Anterior cingulate cortex (tissue), 58 donors: ENCODE results near the gene MAPRE2.
A peak's percentile ranks its signal among the peaks of the same experiment; 100 is the strongest.

Source experiments
- DNase-seq, 58 donors: peaks; one replicate each; lab custom pipeline; 2025; lab: John Stamatoyannopoulos, UW

Gene MAPRE2

DNA sequence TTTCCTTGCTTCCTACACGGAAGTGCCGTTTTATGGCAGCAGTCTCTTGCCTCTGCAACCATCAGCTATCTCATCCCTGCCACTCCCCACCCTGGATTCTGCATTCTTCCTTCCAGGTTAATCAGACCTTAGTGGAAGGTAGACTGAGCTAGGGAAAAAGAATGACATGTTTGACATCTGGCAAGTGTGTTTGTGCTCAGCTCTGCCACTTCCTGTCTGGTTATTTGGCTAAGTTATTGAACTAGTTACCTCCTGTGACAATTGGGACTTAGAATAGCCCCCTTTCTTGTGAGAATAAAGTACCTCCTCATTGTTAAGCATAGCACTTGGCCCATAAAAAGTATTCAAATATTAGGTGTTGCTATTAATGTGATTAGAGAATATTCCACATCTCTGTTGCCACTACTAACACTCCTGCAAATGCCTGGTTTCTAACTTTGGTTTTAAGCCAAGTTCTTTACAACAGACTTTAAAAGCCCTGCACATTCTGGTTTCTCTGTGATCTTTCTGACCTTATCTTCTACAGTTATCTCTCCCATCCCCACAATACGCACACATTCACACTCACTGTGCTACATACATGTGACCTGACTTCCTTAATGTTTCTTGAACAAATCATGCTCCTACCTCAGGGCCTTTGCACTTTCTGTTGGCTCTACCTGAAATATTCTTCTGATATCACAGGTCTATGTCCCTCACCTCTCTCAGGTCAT, 10.8 kb upstream of the MAPRE2 start:
- DNase-seq, result no peak

DNA sequence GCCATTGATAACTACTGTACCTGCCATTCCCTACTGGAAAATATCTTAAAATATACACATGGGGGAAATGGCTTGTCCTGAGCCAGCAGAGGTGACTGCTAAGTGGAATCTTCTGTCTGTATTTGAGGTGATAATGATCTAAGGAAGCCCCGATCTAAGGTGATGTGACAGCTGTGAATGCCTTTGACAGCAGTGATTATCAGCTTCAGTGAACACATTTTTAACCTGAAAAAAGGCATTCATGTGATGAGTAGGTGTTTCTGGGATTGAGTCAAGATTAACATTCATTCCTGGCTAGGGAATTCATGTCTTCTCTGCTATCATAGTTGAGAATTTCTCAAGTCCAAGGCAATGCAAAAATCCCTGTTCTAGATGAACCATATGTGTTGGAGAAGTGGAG, 9.1 kb upstream of the MAPRE2 start:
- no peak for DNase-seq

DNA sequence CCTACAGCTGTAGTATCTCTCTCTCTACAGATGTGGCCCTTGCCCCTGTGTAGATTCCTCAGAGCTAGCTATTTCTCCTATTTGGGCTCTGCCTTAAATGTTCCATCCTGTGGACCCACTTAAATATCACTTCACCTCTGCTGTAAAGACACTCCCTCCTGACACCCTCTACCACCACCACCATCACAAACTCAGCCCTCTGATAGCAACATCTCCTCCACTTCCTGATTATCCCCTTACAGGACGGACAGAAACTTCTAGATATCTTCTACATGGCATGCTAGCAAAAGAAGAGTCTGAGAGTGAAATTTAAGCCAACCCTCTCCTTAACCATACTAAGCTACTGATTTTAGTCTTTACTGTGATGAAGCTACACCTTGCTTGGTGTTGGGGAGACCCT, 3.2 kb upstream of the MAPRE2 start:
- no peak for DNase-seq

DNA sequence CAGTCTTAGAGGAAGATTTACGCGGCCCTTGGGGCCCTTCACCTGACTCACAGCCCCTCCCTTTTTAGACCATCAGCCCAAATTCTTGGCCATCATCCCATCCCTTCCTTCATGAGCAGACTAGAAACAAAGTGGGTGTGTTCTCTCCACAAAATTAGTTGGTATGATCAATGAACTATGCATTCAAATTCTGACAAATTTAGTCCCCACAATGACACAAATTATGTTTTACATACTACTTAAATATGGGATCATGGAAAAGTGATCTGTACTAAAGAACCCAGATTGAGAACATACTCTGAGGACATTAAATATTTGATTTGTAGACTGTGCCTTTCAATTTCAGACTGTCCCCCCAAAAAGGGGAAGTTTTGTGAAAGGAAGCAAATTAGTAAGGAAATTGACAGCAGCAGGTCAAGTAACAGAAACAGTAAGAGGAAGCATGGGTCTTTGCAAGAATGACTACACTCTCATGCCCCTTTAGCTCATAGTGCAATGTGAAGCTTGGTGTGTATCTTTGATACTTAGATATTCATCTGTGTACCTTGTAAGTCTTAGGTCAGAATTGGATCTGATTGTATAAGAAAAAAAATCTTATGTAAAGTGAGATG, 2.2 kb upstream of the MAPRE2 start:
- DNase-seq, result no peak

DNA sequence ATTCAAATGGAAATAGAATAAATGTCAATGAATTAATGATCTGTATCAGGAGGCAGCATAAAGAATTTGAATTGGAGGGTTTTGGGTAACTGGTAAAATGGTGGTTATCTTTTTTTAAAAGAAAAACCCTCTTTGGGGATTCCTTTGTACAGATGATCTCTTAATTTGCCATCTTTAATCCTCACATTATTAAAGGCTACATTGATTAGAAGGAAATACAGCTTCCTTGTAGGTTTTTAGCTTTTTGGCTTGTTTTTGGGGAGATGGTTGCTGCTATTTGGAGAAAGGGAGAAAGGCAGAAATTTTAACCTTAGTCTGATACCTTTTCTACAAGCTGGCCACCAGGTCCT, 600 bp upstream of the MAPRE2 start:
- no peak for DNase-seq

DNA sequence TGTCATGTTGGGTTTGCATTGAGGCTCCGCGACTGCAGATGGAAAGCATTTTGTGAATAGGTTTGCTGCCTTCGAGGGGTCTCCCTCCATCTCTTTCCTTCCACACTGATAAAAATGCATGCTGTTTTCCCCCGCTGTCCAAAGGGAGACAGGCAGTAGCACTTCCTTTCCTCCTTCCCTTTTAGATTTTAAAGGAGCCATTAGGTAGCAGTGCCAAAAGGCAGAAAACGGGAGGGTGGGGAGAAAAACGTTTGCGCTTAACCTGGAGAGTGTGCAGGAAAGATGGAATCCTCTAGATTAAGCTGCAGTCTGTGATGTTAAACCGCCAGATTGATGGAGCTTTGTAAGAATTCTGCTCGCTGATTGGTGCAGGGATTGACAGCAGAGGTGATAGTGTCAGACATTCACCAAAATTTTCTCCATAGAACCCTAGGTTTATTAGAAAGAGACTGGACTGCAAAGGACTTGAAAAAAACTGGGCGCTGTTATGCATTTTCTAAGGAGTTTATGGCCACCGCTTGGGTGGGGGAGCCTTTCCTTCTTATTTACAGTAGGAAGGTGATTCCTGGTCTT, 688 bp downstream of the MAPRE2 start:
- peak in 6 of 58 donors; percentile 7 to 66 (median 36) for DNase-seq

DNA sequence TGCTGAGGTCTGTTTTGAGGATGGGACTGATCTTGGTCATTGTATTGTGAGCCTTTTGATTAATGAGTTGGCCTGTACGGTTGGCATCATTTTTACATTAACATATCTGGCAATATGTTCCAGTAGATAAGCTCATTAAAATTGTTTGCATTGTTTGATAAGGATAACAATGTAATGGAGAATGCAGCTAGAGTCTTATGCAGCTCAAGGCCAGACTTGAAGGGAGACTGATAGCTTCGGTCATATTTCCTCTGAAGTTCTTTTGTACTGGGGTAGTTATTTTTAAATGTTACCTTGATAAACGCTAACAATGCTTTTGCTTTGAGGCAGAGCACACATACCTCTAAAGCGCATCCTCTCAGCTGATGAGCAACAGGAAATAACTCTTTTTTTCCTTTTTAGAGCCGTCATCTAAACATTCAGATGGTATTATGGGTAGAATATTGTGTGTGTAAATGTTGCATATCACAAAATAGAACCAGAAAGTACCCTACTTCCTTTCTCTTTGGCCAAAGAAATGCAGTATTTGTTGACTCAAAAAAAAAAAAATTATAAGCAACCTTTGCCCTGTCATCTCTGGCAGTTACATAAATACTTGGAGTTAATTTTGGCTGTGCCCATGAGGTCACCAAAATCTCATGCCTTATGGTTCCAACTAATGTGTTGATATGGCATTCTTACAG, 1.3 kb downstream of the MAPRE2 start:
- no peak for DNase-seq

DNA sequence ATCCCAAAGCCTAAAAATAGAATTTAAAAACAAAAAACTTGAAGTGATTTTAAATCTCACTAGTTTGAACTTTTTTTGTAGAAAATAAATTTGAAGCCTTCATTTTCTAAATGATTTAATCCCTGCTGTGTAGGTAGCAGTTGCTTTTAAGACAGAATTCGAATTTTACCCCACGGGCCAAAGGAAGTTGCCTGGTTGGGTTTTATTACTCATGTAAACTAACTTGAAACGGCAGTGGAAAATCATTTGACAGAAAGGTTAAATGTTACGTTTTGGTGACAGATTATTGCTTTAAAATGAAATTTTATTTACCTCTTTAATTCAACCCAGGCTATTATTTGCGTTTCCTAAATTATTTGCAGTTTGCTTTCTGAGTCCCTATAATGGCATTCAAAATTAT, 2.0 kb downstream of the MAPRE2 start:
- DNase-seq, result no peak

DNA sequence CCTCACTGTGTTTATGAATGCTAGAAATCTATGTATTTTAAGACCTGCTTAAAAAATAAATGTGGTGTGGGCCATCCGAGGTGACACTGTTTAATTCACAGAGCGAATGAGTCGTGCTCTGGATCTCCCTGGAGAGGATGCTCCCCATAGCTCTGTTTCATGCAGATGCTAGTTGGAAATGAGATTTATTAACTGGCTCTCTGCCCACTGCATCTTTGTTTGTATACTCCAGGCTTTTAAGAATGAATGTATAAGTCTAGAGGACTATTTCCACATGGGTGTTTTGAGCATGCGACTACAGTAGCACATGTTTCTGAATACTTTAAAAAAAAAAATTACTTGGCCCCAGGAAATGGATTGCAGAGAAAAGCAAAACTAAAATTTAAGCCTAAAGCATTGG, 3.9 kb downstream of the MAPRE2 start:
- no peak for DNase-seq

DNA sequence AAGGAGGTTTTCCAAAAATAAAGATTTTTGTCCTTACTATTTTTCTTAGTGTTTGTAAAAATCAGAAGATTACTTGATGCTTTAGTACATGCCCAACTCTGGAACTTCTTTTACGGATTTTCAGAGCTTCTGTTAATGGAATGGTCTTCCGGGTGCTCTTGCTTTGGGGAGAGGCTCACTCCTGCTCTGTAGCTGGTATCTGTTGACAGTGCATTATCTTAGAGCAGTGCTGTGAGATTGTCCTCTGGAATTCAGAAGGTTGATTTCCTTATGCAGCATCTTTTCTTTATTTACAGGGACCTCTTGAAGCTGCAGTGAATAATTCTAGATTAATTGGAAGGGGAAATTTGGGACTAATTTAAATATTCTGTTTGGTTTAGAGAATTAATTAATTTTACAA, 4.6 kb downstream of the MAPRE2 start:
- no peak for DNase-seq

DNA sequence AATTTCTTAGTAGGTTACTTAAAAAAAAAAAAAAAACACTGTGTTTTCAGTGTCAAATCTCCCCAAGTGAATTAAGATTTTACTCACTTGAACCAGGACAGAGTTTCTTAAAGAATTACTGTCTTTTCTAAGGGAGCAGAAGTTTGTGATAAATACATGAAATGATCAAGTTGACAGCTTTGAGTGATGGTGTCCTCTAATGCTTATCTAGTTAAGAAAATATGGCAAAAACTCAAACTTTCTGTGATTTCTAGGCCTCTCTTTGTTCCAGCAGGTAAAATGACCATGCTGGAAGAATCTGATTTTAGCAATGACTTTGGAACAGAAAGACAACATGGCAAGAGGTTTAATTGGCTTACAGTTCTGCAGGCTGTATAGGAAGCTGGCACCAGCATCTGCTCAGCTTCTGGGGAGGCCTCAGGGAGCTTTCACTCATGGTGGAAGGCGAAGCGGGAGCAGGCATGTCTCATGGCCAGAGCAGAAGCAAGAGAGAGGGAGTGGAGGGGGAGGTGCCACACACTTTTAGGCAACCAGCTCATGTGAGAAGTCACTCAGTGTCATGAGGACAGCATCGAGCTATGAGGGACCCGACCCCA, 6.6 kb downstream of the MAPRE2 start:
- DNase-seq, result no peak

DNA sequence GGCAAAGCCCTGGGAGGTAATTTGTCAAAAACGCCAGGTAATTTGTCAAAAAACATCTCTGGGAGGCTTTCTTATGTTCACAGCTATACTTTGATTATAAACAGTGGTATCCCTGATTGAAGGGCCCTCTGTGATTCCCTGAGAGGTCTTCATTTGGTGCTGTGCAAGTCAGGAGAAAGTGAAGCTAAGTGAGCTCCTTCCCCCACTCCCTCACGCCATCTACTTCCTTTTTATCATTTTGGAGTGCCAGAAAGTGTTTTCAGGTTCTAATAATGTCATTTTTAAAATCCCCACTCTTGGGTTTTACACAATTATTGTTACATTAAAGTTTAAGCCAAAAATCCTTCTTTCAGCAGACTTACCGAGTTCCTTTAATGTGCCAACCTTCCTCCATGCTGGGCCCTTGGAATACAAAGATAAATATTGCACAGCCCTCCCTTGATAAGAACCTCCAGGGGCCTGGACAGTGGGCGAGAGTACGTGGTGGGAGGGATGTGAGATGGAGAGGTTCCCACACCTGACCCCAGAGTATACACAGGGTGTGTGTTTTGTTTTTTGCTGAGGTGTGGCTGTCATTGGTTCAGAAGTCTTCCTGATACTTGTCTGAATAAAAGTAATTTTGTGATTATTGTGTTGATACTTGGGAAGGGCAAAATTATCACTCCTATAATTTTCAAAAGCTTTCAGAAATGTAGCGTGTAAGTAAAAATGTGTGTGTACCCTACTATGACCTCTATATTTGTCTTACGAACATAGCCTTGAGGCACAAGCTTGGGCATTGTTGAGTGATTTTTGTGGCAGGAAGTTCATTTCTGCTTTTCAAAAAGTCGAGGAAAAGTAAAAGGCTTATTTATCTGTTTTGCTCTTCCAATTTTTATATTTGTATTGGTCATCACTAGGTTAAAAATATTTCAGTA, 8.2 kb downstream of the MAPRE2 start:
- DNase-seq, result no peak

DNA sequence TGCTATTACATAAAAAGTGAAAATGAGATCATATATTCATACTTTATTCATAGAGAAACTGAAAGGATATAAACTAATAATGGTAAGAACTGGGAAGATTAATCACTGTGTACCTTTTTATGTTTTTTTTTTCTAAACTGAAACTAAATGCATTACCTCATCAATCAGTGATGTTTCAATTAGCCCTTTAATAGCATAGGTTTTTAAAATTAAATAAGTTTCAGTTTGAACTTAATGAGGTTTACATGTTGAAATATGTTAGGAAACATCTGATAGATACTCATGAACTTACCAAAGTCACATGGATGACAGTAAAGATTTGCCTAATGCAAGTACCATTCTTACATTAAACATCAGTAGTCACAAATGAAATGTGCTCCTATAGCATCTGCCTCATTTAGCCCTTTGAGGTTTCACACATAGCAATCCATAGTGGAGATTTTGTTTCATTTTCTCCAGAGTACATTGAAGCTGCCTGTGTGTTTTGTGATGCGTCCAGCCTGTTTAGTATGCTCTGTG, 8.9 kb downstream of the MAPRE2 start:
- DNase-seq, result no peak

DNA sequence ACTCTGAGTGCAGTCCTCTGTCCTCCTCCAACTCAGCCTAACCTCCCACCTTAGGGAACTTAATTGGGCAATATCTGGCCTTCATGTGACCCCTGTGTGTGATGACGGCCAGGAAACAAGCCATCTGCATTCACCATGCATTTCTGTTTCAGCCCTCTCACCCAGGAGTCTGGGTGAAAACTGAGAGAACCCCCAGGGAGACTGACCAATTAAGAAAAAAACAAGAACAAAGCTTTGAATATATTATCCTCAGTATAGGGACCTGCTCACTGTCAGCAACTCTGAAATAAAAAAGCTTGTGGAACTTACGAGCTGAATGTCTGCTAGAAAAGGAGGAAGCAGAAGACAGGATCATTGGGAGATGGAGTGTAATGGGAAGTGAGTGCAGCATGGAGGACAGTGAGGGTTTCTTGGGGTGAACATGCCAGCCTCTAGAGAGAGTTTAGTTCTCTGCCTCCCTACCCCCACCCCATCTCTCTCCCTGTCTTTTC, 9.5 kb downstream of the MAPRE2 start:
- peak in 6 of 58 donors; percentile 14 to 59 (median 42) for DNase-seq

DNA sequence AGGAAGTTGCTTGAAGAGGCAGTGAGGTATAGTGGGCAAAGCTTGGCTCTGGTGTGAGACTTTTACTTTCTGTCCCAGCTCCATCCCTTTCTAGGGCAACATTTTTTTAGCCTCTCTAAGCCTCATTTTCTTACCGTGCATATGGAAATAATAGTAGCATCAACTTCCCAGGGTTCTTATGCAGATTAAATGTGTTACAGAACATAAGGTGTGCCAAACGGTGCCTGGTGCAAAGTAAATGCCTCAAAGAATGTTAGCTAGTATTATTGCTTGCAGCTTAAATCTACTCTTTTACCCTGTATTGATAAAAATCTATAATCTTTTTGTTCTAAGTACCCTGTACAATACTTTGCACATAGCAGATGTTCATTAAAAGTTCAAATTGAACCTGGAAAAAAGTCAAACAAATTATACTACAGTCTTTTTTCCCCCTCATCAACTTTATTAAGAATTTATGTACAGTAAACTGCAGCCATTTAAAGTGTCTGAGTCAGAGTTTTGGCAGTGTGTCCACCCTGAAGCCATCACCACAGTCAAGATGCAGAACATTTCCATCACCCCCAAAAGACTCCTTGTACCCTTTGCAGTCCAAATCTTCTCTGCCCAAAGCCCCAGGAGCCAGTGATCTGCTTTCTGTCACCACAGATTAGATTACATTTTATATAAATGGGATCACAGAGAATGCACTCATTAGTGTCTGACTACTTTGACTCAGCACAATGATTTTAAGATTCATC, 10.6 kb downstream of the MAPRE2 start:
- no peak for DNase-seq

DNA sequence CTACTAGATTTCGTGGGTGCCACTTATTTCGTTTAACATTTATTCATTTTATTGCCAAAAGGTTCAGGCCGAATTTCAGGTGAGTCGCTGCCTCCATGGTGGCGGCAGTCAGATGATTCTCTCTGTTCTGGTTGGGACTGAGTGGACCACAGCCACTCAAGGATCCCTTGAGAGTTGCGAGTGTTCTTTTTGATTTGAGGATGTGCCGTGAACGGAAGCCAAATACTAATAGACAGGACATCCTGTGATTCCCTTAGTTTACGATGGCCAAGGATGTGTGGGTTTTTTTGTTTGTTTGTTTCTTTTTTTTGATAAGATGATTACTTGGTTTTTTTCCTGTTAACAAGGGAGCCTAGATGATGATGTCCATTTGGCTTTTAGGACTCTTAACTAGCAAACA, 13.2 kb downstream of the MAPRE2 start:
- no peak for DNase-seq

DNA sequence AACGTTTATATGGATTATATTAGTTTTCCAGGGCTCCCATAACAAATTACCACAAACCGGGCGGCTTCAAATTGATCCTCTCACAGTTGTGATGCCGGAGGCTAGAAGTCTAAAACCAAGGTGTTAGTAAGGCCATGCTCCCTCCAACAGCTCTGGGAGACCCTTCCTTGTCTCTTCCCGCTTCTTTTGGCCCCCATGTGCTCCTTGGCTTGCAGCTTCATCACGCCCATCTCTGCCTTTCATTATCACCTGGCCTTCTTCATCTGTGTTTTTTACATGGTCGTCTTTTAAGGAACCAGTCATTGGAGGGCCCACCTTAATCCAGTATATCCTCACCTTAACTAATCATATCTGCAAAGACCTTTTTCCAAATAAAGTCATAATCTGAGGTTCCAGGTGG, 13.9 kb downstream of the MAPRE2 start:
- no peak for DNase-seq

DNA sequence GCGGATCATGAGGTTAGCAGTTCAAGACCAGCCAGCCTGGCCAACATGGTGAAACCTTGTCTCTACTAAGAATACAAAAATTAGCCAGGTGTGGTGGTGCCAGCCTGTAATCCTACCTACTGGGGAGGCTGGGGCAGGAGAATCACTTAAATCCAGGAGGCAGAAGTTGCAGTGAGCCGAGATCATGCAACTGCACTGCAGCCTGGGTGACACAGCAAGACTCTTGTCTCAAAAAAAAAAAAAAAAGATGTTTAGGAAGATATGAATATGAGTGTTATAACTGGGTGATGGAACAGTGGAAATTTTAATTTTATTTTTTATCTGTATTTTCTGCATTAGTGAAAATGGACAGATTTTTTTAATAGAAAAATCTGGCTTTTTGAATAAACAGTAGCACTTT, 14.5 kb downstream of the MAPRE2 start:
- DNase-seq, result no peak

DNA sequence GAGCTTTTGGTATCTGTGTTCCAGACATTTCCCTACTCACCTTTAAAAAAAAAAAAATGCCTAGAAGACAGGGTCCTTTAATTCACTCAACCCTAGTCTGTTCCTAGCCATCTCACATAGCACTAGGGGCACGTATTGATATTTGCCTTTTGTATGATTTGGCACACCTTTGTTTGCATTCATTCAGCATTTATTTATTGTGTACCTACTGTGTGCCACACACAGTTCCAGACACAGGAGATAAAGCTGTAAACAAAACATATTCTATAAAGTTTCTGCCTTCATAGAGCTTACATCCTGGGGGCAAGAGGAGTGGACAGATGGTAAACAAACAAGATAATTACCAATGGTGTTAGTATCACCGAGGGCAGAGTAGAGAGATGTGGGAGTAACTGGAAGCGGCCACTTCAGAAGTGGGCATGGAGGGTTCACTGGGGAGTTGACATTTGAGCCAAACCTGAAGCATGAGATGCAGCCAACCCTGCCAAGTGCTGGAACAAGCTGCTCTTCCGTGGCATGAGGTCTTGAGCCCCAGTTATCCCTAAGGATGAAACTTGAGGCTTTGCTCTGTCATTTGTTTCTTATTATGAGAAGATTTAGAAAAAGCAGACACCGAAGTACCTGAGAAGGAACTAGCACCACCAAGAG, 18.2 kb downstream of the MAPRE2 start:
- no peak for DNase-seq
